ENCODE measurements around the gene GSC2.
A peak's percentile ranks its signal among the peaks of the same experiment; 100 is the strongest.

GSC2 gene

DNA sequence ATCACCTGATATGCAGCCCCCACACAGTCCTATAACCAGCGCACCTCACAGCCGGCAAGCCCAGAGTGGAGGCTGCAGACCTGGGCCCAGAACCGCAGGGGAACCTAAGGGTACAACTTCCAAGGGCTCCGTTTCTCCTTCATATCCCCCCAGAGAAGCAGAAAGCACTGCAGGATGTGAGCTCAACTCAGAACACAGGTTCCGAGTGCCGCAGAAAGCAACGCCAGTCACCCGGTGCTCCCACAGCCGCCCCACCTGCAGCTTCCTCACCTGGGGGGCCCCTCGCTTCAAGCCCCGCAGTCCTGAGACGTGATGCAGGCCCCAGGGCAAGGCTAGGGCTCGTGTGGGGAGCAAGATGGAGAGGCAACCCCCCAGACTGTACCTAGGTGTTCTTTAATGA lies 16.5 kb downstream of the GSC2 start:
- DNase-seq (ENCODE audit: low spot score), result no peak

DNA sequence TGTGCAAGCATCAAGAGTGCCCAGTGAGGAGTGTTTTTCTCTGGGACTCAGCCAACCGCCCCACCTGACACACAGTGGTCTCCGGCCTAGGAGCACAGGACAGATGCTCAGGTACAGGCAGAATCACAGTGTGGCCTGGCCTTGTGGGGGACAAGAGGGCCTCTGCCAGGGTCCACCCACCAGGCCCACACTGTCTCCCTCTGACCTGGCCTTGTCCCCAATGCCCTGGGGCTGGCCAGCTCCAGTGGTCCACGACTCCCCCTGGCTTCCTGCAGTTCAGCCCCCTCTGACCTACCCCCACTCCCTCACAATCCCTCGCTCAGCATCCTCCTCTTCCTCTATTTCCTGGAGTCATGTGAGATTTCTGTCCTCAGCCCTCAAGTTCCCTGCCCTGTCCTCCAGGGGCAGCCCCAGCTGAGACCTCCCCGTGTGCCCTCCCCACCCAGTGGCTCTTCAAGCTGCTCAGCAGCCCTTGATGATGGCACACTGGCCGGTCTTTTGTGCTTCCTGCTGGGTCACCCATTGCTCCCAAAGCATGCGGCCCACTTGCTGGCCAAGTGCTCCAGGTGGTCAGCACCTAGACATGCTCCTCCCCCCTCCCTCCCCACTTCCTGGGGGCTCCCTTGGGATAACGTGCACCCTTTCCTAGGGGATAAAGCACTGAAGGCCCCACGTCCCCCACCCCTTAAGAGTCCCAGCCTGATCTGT lies 17.2 kb downstream of the GSC2 start:
- DNase-seq (ENCODE audit: low spot score), result no peak

DNA sequence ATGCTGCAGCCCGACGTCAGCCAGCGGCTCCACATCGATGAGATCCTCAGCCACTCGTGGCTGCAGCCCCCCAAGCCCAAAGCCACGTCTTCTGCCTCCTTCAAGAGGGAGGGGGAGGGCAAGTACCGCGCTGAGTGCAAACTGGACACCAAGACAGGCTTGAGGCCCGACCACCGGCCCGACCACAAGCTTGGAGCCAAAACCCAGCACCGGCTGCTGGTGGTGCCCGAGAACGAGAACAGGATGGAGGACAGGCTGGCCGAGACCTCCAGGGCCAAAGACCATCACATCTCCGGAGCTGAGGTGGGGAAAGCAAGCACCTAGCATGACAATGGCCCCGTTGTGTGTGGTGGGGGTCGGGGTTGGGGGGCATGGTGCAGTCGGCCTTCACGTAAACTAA lies 17.9 kb downstream of the GSC2 start:
- DNase-seq (ENCODE audit: low spot score), result no peak

DNA sequence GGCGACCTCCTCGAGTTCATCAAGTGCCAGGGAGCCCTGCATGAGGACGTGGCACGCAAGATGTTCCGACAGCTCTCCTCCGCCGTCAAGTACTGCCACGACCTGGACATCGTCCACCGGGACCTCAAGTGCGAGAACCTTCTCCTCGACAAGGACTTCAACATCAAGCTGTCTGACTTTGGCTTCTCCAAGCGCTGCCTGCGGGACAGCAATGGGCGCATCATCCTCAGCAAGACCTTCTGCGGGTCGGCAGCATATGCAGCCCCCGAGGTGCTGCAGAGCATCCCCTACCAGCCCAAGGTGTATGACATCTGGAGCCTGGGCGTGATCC lies 18.4 kb downstream of the GSC2 start:
- DNase-seq (ENCODE audit: low spot score), result no peak

DNA sequence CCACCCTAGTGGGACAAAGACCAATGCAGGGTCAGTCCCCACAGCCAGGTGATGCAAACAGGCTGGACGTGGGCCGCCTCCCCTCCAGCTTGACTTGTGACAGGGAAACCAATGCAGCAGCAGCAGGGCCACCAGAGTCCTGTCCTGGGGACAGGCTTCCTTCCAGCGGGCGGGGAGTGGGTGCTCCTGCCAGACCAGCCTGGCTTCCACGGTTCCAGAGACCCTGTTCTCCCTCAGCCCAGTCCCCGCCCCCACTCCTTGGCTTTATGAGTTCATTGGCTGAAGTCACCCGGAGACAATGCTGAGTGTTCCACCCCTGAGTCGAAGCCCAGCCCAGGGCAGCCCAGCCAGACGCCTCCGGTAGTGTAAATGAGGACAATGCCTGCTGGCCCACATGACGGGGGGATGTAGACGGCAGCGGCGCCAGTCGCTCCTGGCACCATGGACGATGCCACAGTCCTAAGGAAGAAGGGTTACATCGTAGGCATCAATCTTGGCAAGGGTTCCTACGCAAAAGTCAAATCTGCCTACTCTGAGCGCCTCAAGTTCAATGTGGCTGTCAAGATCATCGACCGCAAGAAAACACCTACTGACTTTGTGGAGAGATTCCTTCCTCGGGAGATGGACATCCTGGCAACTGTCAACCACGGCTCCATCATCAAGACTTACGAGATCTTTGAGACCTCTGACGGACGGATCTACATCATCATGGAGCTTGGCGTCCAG lies 19.0 kb downstream of the GSC2 start, which contains the start of gene TSSK2:
Gene TSSK2 (plus strand): TSS at position 350 of the 726 bp plus-strand sequence. CDS start 92 bp downstream, at position 442.
- no peak for DNase-seq (ENCODE audit: low spot score)

DNA sequence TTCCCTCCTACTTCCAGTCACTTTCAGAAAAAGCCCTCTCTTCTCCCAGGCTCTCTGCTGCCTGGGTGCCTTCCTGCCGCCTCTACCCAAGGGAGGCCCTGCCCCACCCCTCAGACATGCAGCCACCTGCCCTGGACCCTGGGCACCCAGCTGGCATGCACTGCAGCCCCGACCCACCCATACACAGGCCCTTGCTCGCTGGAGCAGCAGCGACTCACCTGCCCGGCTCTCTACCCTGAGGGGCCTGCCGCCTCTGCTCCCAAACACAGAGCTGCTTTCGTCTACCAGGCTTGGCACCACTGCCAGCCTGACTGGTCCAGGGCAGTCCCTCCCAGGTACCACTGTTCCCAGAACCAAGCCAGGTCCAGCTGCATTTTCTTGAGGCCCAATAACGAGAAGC lies 20.2 kb downstream of the GSC2 start:
- no peak for DNase-seq (ENCODE audit: low spot score)

DNA sequence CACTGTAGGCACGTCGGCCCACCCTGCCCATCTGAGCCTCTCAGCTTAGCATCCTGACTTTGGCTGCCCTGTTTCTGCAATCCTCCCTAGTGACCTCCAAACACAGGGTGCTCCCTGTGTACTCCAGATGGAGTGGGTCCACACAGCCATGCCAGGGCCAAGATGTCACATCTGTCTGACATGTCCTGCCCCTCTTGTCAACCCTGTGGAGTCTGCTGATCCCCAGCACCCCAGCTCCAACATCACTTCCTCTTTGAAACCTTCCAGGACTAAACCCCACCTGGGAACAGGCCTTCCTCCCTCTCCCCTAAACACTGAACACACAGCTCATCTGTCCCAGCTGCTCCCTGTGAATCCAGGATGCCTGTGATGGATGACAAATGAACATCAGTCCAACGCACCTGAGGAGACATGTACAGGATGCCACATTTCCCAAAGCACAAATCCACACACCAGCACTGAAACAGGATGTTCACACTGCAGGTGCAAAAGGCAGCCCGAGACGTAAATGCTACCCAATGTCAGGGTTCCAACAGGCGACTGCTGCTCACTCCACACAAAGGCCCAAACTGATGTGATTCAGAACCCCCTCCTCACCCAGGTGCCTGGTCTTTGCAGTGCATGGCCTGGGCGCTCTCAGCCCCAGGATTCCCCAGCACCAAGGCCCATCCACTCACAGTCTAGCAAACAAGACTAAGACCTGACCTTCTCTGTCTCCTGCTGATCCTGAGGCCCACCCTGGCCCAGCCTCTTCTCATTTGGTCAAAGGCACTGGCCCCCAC lies 21.0 kb downstream of the GSC2 start:
- DNase-seq (ENCODE audit: low spot score), result no peak

DNA sequence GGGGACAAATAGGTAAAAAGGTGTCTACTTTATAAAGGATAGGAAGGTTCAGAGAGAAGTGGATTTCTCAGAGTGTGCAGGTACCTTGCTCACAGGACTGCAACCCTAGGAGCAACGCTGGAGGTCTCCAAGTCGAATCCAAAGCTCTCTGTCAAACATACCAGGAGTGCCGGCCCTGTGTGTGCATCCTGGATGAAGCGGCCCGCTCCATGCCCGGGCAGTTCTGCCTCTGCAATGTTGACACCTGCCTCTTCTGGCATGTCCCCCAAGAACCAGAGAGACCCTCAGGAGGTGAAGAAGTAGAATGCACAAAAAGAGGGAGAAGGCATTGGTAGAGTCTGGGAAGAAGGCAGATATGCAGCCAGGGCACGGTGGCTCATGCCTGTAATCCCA lies 22.1 kb downstream of the GSC2 start:
- DNase-seq (ENCODE audit: low spot score), result no peak

DNA sequence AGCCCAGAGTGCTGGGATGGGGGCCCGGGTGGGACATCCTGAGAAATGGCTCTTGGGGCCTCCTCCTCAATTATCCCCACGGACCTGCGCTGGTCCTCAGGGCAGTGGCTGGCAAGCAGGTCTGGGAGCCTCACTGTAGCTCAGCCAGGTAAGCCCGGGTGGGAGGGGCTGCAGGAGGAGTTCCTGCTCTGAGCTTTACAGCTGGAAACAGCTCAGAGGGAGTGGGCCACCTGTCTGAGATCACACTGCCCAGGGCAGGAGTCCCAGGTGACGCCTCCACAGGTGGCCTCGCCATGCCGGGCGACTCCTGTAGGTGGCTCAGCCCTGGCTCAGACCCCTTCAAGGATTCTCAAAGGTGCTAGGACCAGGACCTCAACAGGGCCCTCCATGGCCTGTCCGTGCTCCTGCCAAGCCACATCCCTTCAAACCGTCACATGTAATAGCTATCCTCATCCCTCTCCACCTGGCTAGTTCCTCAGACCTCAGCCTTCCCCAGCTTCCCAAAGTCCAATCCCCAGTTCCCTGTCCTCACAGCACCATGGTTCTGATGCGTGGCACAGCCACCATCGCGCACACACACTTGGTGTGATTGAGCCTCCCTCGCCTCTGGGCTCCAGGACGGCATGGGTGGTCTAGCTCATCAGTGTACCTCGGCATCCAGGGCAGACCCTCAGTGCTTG lies 22.6 kb downstream of the GSC2 start:
- no peak for DNase-seq (ENCODE audit: low spot score)

DNA sequence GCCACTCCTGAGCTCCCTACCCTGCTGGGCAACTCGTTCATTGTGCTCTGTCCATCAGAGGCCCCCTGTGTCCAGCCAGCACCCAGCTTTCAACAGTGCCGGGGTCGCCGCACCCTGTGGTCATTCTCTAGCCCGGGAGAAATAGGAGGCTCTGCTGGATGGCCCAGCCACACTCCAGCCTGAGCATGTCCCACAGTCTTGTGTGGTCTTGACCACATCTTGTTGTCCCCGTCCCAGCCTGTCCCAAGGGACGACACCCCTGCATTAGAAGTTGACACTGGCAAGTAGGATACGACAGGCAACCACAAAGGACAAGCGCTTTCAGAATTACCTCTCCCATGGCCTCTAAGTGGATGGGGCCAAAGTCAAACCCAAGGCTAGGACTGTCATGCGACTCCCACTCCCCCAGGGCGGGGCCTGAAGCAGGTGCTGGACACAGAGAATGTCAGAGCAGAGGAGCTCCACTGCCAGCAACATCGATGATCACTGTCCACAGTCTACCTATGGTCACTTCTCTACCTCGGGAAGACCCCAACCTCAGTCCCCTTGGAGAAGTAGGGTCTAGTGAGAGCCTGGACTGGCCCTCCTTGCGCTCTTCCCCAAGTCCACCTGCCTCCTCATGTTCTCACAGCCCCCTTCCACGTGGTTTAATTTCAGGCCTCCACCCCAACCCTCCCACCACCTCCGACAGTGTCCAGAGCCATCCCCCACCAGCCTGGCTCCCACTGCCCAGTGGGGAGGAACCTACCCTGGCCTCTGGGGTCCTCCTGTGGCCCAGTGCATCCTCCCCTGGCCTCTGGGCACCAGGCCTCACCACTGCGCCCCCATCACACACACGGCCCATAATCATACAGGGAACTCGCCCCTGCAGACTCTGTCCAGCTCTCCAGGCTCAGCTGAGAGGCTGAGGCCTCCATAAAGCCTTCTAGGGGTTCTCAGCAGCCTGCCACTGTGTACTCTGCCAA lies 23.5 kb downstream of the GSC2 start:
- DNase-seq (ENCODE audit: low spot score), result no peak

DNA sequence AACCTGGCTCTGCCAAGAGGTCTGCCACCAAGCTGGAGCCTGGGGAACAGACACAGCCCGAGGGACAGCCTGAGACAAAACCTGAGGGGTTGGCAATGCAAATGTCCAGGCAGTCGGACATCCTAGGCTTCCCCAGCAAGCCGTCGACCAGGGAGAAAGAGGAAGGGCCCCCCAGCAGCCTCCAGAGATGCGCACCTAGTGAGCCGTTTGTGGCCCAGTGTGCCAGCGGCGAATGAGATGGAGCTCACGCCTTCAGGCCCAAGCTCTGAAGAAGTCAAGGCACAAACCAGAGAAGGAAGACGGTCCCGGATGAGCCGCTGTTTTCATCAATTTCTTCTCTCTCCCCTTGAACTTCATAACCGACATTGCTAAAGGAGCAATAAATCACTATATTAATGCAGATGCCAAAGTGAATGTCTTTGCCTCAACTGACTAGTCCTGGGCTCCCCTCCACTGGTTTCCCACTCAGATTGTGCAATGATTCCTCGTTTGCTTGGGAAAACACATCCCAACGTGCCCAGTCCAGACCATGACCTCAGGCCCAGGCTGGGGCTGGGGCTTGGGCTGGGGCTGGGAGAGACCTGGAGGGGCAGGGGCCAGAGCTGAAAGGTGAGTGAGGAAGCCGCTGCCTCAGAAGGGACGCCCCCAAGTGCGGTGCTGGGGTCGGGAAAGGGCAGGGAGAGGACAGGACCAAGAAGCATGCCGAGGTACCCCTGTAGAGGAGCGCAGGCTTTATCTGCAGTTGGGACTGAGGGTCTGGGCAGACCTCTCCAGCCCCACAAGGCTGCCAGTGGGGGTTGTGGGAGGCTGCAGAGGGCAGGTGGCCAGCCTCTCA lies 24.4 kb downstream of the GSC2 start:
- no peak for DNase-seq (ENCODE audit: low spot score)

DNA sequence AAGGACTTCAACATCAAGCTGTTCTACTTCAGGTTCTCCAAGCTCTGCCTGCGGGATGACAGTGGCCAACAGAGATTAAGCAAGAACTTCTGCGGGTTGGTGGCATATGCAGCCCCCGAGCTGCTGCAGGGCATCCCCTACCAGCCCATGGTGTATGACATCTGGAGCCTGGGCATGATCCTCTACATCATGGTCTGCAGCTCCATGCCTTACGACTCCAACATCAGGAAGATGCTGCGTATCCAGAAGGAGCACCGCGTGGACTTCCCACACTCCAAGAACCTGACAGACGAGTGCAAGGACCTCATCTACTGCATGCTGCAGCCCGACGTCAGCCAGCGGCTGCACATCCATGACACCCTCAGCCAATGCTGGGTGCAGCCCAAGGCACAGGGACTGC lies 25.1 kb downstream of the GSC2 start:
- DNase-seq (ENCODE audit: low spot score), result no peak

DNA sequence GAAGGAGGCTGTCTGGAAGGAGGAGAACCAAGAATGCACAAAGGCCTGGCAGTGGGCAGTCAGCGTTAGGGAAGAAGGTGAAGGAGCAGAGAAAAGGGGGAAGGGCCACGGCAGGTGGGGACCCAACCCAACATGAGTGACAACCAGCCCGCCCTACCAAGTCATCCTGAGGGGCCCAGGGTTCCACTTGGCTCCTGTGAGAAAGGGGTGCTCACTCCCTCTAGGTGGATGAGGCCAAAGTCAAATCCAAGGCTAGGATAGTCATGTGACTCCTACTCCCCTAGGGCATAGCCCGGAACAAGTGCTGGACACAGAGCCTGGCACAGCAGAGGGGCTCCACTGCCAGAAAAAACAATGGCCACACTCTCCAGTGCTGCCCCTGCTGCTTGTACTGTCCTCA lies 25.7 kb downstream of the GSC2 start:
- DNase-seq (ENCODE audit: low spot score), result no peak

DNA sequence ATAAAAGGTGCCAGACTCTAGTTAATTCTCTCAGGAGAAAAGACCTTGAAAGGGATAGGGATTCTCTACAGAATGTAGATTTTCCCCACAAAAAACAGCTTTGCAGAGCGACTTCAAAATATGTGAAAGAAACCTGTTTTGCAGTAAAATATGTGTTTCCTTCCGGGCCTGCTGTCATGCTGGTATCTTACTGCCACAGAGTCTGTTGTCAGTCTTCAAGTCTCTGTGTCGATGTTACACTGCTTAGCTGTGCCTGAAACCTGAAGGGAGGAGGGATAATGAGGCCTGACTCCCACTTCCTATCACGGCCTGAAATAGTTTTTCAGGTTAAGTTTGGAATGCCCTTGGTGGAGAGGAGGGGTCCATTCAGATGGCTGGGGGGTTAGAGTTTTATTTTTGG lies 26.2 kb downstream of the GSC2 start:
- no peak for DNase-seq (ENCODE audit: low spot score)

DNA sequence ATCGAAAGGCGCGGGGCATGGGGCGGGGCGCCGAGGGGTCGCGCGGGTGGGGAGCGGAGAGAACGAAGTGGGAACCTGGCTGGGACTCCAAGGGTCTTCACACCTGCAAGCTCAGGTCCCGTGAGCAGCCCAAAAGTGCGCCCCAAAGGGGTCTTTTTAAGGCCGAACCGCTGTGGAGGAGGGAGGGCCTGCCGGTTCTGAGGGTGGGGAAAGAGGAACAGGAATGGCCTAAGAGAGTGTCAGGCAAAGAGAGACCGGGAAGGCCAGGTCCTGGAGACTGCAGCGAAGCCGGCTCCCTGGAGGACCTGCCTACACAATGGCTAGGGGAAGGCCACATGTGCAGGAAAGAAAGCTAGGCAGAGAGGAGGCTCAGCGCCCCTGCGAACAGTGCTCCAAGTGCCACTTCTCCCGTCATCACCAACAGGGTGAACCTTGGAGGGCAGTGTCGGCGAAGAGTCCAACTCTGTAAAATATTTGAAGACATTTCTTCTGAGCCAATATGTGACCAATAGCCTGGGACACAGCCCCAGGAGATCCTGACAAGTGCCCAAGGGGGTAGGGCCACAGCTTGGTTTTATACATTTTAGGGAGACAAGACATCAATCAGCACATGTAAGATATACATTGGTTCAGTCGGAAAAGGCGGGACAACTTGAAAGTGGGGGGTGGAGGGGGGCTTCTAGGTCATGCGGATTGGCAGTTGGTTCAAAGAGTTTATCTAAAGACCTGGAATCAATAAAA lies 27.2 kb downstream of the GSC2 start:
- DNase-seq (ENCODE audit: low spot score), result no peak

DNA sequence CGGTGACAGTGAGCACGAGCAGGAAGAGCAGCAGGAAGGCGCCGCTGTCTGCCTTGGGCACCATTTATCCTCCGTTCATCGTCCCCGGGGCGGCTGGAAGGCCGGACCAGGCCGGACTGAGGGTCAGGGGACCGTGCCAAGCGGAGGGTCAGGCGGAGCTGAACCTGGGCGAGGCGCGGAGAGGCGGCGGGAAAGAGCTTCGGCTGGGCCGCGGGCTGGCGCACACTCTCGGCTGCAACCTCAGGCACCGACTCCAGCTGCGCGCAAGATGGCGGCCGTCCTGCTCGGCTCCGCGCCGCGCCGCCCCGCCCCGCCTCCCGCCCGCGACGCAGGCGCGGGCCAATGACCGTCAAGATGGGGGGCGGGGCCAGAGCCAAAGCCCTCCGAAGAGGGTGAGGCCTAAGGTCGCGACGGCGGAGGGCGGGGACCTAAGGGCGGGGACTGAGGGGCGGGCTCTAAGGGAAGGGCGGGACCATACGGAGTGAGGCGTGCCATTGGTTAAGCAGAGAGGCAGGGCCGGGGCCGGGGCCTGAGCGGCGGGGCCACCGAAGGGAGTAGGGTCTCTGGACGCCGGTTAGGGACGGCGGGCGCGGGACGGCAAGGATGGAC lies 27.8 kb downstream of the GSC2 start, which contains the start of gene DGCR2:
Gene DGCR2 (minus strand): TSS at position 270 of the 609 bp plus-strand sequence. CDS start 206 bp downstream, at position 64.
- peak; percentile 99 for DNase-seq (ENCODE audit: low spot score)

DNA sequence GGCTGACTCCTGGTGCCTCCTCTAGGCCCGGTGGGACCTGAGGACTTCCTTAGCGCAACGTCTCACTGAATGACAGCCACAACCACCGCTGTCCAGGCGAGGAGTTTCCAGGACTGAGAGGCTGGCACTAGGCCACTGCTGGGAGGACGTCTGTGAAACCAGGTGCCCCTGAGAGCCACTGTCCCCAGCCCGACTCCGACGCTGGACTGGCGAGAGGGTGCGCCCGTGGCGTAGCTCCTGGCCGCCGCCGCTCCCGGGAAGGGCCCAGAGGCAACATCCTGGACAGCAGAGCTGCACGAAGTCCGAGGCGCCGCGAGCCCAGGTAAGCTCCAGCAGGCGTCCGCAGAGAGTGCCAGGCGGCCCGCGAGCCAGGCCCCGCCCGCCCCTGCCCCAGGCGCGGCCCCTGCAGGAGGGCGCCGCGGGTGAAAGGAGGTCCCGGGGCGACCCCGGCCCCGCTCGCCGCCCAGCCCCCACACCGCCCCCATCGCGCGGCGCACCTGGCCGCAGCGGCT lies 28.4 kb downstream of the GSC2 start:
- peak; percentile 78 for DNase-seq (ENCODE audit: low spot score)

DNA sequence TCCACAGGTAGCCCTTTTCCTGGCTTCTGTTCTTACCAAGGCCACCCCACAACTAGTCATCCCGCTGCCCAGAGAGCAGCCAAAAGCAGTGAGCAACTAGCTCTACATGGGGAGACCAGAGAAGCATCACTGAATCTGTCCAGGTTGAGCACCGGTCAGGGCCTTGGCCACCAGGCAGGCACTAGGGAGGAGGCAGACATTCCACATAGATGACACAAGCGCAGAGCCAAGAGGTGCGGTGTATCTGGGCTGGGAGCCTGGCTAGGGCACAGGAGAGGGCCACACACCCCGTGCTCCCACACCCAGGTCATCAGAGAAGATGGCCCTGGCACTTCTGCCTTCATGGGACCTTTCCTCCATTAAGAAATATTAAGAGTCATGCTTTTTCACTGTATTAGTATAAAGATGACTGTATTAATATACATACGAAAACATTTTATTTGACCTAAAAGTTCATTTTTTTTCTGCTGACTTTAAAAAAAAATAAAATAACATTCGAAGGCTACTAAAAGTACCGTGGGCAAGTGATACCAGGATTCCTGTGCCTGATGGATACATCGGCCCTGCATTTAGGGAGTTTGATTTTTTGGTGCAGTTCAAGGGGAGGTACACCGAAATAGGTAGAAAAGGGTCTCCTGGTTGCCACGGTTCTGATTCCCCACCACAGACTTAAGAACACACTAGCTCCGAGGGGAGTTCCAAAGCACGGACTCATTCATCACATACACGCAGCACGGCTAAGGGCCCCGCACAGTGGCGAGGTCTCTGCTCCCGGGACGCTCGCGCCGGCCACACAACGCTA lies 29.1 kb downstream of the GSC2 start:
- DNase-seq (ENCODE audit: low spot score), result no peak
